Naive thymus-derived CD8-positive, alpha-beta T cell (primary cell): ENCODE results near the gene ATP9B. TPM values are rescaled to one million over a fixed set of nuclear protein-coding genes. Genes with fewer than 3 reads are reported as not detected.

Source experiments
- ATAC-seq, 2 donors: fragments of 150-1000 bp; cut with Tn5 transposase in 1 of 2; sonication (Bioruptor Pico), chemical (Tn5 transposase) in 1 of 2; 1 replicate in 1 of 2; 2 replicates in 1 of 2; pipeline ENCODE4 v1.10.0; 2021; ENCODE audit warnings: mild to moderate bottlenecking in 2 of 2, moderate library complexity in 2 of 2
- POLR2A ChIA-PET: fragments of 350-600 bp; sonication (Branson Sonifier 250); formaldehyde crosslinking; loops from one replicate; lab custom pipeline; 2021; ENCODE audit warnings: antibody characterized with exemption; lab: Charles Lee
- DNase-seq, 10 donors: peaks; one replicate each; pipeline versions ENCODE4 v3.0.0 to v3.0.0-alpha.2; 2020 to 2022
- H3K27ac Mint-ChIP-seq, 10 donors: one replicate each; pipeline ENCODE4 v1.8.0; 2020 to 2022; ENCODE audit warnings: mild to moderate bottlenecking in 10 of 10, mixed read lengths in 10 of 10, moderate library complexity in 4 of 10, inconsistent platforms in 1 of 10
- H3K27me3 Mint-ChIP-seq, 5 donors: one replicate each; pipeline ENCODE4 v1.8.0; 2021 to 2022; ENCODE audit warnings: mixed read lengths in 5 of 5
- H3K36me3 Mint-ChIP-seq, 3 donors: one replicate each; pipeline ENCODE4 v1.8.0; 2020 to 2022; ENCODE audit warnings: mixed read lengths in 3 of 3, mild to moderate bottlenecking in 2 of 3, inconsistent platforms in 1 of 3
- H3K4me1 Mint-ChIP-seq, 4 donors: one replicate each; pipeline ENCODE4 v1.8.0; 2021 to 2022; ENCODE audit warnings: mixed read lengths in 4 of 4
- H3K4me3 Mint-ChIP-seq, 10 donors: one replicate each; pipeline ENCODE4 v1.8.0; 2020 to 2022; ENCODE audit warnings: mild to moderate bottlenecking in 10 of 10, mixed read lengths in 10 of 10, moderate library complexity in 6 of 10, inconsistent platforms in 1 of 10
- H3K9me3 Mint-ChIP-seq, 9 donors: one replicate each; pipeline ENCODE4 v1.8.0; 2020 to 2022; ENCODE audit warnings: mixed read lengths in 9 of 9, mild to moderate bottlenecking in 3 of 9, inconsistent platforms in 1 of 9, moderate library complexity in 1 of 9
- polyA plus RNA-seq, 3 donors: library from polyadenylated mRNA; unstranded; fragments of 300-500 nt; fragmentation: Illumina TruSeq; gene quantifications; one replicate each; pipeline ENCODE4 v1.2.3, GENCODE V29; 2021
- total RNA-seq, 8 experiments: library from RNA in 2 of 8; stranded (reverse) in 2 of 8; gene quantifications; one replicate each; pipeline ENCODE4 v1.2.3 and lab custom pipeline; 2021 to 2026

The ATP9B gene
- total and polyA plus RNA-seq, 5 experiments from 2014 or later, result 16.0 to 79.5 (median 18.6) TPM

DNA sequence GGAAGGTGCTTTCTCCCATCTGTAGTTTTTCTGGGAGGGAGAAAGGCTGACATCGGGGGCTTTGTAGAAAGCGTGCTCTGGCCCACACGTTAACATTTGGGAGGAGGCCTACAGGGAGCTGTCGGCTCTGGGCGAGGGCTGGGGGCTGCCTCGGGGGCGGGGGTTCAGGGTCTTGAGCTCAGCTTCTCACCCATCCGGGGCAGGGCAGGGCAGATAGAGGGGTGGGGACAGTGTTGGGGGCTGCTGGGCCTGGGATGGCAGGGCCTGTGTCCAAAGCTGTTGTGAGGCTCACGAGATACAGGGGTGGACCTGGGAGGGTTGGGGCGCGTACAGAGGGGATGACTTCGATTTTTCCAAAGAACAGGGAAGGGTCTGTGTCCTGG, 353.6 kb downstream of the ATP9B start:
- H3K27ac Mint-ChIP-seq, result no peak overlapping the region
- POLR2A ChIA-PET, result interaction anchor here (1.5 kb wide), 1 partner anchor 22 kb away, joined by 3 read pairs; no protein-coding TSS in a partner anchor
- DNase-seq (no peak), ATAC-seq (no peak)
- no peak overlapping the region for H3K4me3 Mint-ChIP-seq
- H3K36me3 Mint-ChIP-seq, result peaks cover 2 to 39% (median 8%) of the 10 kb centered on the region in 3 donors
- H3K27me3 Mint-ChIP-seq, result no peaks in the 10 kb centered on the region
- H3K9me3 Mint-ChIP-seq, result no peaks in the 10 kb centered on the region
- H3K4me1 Mint-ChIP-seq, result peaks cover 17 to 46% (median 29%) of the 10 kb centered on the region in 4 donors

DNA sequence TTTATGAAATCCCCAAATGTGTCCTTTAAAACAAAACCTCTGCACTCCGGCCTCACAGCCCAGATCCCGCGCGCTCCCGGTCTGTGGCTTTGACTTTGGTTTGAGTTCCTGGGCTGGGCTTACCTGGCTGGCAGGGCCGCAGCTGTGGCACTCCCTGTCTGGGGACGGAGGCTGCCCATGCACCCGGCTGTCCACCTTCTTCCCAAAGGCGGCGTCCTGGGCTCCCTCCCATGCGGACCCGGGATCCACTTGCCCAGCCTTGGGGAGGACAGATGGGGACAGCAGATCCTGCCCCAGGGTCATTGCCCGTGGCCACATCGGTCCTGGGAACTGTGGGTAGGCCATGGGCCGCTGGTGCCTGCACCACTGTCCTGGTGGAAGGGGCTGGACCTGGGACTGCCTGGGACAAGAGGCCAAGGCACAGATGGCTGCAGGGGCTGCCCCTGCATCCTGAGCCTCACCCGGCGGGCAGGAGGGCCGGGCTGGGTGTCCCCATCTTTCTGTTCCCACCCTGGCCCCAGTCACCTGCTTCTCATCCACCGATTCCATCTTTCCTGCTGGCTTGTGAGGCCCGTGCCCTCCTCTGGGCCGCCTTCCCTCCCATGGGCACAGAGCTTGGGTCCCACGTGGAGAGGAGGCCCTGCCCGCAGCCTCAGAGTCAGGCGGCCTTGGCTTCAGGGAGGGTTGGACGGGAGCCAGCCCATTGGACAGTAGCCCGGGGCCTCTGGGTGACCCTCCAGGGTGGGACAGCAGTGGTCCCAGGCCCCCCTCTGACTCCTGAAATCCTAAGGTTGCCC, 354.2 kb downstream of the ATP9B start:
- H3K27me3 Mint-ChIP-seq, result no peaks in the 10 kb centered on the region
- no peak for ATAC-seq
- no peak overlapping the region for H3K4me3 Mint-ChIP-seq
- peak overlapping the region in 2 of 10 donors; percentile 20 to 97 for H3K27ac Mint-ChIP-seq
- no peak for DNase-seq
- peaks cover 2 to 42% (median 8%) of the 10 kb centered on the region in 3 donors for H3K36me3 Mint-ChIP-seq
- peaks cover 21 to 43% (median 31%) of the 10 kb centered on the region in 4 donors for H3K4me1 Mint-ChIP-seq
- POLR2A ChIA-PET, result no interaction called here
- no peaks in the 10 kb centered on the region for H3K9me3 Mint-ChIP-seq

DNA sequence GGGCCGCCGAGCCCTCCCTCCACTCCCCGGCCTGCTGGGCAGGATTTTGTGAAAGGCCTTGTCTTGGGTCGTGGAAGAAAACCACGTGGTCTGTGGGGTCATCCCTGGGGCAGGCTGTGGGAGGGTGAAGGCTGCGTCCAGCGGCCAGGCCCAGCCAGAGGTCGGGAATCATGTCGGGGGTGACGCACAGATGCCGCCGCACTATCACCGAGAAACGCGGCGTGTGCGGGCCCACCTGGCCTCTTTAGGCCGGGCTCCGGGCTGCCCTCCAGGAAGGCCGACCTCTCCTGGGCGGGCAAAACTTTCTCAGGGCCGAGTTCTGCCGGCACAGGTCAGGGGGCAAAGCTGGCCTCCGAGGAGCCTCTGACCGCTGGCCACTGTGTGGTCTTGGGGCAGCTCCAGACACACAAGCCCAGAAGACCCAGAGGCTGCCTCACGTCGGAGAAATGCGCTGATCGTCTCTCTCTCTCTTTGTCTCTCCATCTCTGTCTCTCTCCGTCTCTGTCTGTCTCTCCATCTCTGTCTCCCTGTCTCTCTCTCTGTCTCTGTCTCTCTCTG, 354.9 kb downstream of the ATP9B start:
- Mint-ChIP-seq H3K4me3 (no peak overlapping the region), H3K4me1 (peaks cover 20 to 45% (median 34%) of the 10 kb centered on the region in 4 donors), H3K36me3 (peaks cover 2 to 48% (median 8%) of the 10 kb centered on the region in 3 donors), H3K9me3 (no peaks in the 10 kb centered on the region), H3K27me3 (no peaks in the 10 kb centered on the region), H3K27ac (peak overlapping the region in 7 of 10 donors; percentile 17 to 97 (median 63))
- POLR2A ChIA-PET, result no interaction called here
- DNase-seq (no peak), ATAC-seq (no peak)

DNA sequence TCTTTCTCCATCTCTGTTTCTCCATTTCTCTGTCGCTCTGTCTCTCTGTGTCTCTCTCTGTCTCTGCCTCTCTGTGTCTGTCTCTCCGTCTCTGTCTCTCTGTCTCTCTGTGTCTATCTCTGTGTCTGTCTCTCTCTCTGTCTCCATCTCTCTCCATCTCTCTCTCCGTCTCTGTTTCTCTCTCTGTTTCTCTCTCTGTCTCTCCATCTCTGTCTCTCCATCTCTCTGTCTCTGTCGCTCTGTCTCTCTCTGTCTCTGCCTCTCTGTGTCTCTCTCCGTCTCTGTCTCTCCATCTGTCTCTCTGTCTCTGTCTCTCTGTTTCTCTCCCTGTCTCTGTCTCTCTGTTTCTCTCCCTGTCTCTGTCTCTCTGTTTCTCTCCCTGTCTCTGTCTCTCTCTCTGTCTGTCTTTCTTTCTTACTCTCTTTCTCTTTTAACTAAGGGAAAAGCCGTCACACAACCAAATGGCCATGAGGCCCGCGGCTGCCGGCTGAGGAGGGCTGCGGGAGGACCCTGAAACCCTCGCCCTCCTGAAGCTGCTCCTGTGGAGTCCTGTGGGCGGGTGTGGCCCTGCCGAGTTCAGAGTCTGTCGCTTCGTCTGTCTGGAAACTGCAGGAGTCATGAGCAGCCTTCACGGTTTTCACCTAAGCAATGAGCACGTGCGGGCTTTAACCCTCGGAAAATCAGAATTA, 355.8 kb downstream of the ATP9B start:
- peak overlapping the region in 2 of 10 donors; percentile 6 to 50 for H3K4me3 Mint-ChIP-seq
- no peak for DNase-seq
- no peaks in the 10 kb centered on the region for H3K9me3 Mint-ChIP-seq
- H3K27ac Mint-ChIP-seq, result peak overlapping the region; percentile 22 to 97 (median 72)
- peaks cover 19 to 49% (median 39%) of the 10 kb centered on the region in 4 donors for H3K4me1 Mint-ChIP-seq
- ATAC-seq, result no peak
- H3K36me3 Mint-ChIP-seq, result peaks cover 2 to 49% (median 8%) of the 10 kb centered on the region in 3 donors
- POLR2A ChIA-PET, result no interaction called here
- no peaks in the 10 kb centered on the region for H3K27me3 Mint-ChIP-seq

DNA sequence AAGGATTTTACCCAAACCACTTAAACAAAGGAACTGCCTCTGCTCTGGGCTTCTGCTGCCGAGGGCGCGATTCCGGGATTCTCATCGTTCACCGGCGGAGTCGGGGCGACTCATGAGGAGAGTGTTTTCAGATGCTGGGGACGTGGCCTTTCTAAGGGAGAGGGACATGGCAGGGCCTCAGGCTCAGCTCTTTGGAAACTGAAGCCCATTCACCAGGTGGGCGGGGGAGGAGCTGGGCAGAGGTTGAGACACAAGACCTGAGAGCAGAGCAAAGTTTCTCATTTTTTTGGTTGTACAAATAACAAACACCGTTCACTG, 356.3 kb downstream of the ATP9B start:
- ATAC-seq, result no peak
- no peak overlapping the region for H3K4me3 Mint-ChIP-seq

DNA sequence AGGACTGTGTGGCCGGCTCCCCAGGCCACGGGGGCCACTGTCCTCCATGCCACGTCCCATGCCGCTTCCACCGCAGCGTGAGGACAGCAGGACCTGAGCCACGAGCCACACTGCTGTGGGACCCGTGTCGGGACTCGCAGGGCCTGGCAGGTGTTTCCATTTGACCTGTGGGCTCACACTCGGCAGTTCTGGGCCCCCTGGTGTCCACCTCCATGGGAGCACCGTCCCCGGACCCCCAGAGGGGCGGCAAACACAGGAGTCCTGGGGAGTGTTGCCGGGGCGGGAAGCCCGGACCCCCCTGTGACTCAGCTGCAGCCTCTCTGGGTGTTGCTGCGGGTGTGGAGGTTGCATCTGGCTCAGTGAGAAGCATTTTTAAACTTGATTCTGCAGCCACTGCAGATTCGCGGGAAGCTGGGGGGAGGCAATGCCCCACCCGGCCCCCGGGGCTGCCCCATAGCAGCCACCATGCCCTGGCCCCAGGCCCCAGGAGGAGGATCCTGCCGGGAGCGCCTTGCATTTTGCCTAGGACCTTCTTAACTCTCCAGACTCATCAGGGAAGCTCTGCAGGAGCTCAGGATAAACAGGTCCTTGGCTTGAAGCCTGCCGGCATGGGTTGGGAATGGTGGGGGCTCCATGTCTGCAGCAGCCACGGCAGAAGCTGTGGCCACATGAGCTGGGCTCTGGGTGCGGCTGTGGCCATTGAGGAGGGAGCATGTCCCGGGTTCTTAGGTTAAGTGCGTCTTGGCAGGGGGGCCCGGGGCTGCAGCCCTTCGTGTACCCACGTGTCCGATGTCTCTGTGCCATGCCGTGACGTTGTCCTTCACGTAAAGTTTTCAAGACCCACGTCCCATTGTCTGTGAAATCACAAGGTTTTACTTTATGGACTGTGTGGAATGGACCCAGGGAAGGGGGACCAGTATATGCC, 357.4 kb downstream of the ATP9B start:
- peaks cover 2 to 36% (median 8%) of the 10 kb centered on the region in 3 donors for H3K36me3 Mint-ChIP-seq
- POLR2A ChIA-PET, result no interaction called here
- H3K4me3 Mint-ChIP-seq, result peak overlapping the region in 1 of 10 donors; percentile 38

More for the DNA sequence above, 356.3 kb downstream of the ATP9B start:
- Mint-ChIP-seq H3K27ac (peak overlapping the region in 5 of 10 donors; percentile 32 to 97 (median 69)), H3K4me1 (peaks cover 17 to 48% (median 38%) of the 10 kb centered on the region in 4 donors), H3K27me3 (no peaks in the 10 kb centered on the region), H3K36me3 (peaks cover 2 to 44% (median 8%) of the 10 kb centered on the region in 3 donors), H3K9me3 (no peaks in the 10 kb centered on the region)
- DNase-seq, result no peak
- POLR2A ChIA-PET, result no interaction called here

DNA sequence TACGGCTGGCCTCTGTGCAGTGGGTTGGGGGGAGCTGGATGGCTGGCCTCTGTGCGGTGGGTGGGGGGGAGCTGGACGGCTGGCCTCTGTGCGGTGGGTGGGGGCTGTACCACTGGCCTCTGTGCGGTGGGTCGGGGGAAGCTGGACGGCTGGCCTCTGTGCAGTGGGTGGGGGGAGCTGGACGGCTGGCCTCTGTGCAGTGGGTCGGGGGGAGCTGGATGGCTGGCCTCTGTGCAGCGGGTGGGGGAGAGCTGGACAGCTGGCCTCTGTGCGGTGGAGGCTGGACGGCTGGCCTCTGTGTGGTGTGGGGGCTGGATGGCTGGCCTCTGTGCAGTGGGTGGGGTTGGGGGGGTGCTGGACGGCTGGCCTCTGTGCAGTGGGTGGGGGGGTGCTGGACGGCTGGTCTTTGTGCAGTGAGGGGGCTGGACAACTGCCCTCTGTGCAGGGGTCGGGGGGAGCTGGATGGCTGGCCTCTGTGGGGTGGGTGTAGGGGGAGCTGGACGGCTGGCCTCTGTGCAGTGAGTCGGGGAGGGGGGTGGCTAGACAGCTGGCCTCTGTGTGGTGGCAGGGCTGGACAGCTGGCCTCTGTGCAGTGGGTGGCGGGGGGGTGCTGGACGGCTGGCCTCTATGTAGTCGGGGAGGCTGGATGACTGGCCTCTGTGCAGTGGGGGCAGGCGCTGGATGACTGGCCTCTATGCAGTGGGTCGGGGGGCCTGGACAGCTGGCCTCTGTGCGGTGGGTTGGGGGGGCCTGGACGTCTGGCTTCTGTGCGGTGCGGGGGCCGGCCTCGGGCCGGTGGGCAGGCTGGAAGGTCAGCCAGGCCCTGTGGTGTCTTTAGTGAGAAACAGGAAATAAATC, 358.4 kb downstream of the ATP9B start:
- peak overlapping the region in 3 of 10 donors; percentile 70 to 87 (median 76) for H3K27ac Mint-ChIP-seq
- H3K36me3 Mint-ChIP-seq, result peaks cover 0 to 32% (median 8%) of the 10 kb centered on the region in 3 donors
- no peak overlapping the region for H3K4me3 Mint-ChIP-seq
- POLR2A ChIA-PET, result interaction anchor here (0.7 to 1.5 kb wide), 2 partner anchors 19 to 96 kb away, joined by 3 to 5 read pairs; no protein-coding TSS in a partner anchor
- ATAC-seq (no peak), DNase-seq (no peak)
- no peaks in the 10 kb centered on the region for H3K27me3 Mint-ChIP-seq
- H3K9me3 Mint-ChIP-seq, result no peaks in the 10 kb centered on the region
- peaks cover 15 to 45% (median 39%) of the 10 kb centered on the region in 4 donors for H3K4me1 Mint-ChIP-seq

More for the DNA sequence above, 357.4 kb downstream of the ATP9B start:
- DNase-seq, result no peak
- Mint-ChIP-seq H3K27me3 (no peaks in the 10 kb centered on the region), H3K9me3 (no peaks in the 10 kb centered on the region), H3K4me1 (peaks cover 17 to 50% (median 40%) of the 10 kb centered on the region in 4 donors), H3K27ac (peak overlapping the region in 2 of 10 donors; percentile 70 to 87)
- no peak for ATAC-seq

Other genes with a start within 250 kb of the ATP9B start
- gene SALL3, start 89.6 kb upstream of the ATP9B start, total RNA-seq, result not detected
- gene SALL3, start 89.6 kb upstream of the ATP9B start, polyA plus RNA-seq, result not detected